ENCODE data around the gene ISY1. TPM values are rescaled to one million over a fixed set of nuclear protein-coding genes. Genes with fewer than 3 reads are reported as not detected.
"Not testable (repeated sequence)": the region's sequence is repeated elsewhere in the genome, so short reads cannot be mapped to it uniquely, and the experiment has no call there.

Gene ISY1
- 42.2 TPM for polyA plus RNA-seq (2013, experiment 1 of 2; ENCODE audit: insufficient read length)
- 46.8 TPM for polyA plus RNA-seq (2013, experiment 2 of 2; ENCODE audit: insufficient read length)

DNA sequence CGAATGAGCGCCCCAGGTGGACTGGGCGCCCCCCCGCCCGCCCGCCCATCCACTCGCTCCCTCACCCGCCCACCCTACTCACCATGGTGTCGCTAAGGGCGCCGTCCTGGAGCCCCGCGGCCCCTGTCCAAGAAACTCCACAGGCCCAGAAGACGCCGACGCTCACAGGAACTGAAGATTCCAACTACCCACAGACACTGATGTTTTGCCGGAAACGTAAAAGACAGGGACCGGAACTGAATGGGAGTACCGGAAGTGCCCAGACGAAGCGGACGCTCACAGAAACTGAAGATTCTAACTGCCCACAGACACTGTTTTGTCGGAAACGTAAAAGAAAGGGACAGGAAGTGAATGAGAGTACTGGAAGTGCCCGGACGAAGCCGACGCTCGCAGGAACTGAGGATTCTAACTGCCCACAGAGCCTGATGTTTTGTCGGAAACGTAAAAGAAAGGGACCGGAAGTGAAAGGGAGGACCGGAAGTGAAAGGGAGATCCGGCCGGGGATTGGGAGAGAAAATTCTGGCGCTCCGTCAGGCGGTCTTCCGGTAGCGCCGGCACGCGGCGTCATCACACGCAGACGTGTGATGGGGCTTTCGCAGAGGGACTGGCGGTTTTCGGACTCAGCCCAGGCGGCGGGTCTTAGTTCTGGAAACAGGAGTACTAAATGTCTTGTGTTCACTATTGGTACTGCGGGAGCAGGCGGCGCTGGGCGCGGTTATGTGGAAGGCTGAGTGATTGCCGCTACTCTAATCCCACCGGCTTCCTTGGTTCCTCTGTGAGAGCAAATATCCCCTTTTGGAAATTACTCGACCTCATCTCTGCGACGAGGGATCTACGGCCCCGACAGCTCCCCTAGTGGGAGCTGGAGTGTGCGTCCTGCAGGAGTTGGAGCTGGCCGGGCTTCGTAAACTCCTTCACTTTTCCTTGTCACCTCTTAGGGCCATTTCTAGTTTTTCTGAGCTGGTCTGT, at the start of gene ISY1:
Gene ISY1 (minus strand): TSS at position 173 of the 969 bp plus-strand sequence. CDS start 88 bp downstream, at position 85.
- DNase-seq, result peak; percentile 97

DNA sequence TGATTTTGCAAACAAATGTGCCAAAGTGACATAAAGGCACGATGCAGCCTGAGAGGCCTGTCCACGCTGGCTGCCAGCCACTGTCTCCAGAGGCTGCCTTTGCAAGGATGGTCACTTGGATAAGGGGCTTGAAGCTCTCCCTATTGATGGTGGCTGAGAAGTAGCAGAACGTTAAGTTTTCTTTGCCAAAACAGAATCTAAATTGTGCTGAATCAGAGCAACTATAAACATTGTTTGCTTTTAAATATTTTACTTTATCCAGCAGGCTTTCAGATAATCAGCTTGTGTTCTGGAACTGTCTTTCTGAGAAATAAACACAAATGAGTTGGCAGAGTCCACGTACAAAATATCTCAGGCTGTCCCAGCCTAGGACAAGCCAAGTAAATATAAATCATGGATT, 46.6 kb upstream of the ISY1 start:
- no peak for DNase-seq

DNA sequence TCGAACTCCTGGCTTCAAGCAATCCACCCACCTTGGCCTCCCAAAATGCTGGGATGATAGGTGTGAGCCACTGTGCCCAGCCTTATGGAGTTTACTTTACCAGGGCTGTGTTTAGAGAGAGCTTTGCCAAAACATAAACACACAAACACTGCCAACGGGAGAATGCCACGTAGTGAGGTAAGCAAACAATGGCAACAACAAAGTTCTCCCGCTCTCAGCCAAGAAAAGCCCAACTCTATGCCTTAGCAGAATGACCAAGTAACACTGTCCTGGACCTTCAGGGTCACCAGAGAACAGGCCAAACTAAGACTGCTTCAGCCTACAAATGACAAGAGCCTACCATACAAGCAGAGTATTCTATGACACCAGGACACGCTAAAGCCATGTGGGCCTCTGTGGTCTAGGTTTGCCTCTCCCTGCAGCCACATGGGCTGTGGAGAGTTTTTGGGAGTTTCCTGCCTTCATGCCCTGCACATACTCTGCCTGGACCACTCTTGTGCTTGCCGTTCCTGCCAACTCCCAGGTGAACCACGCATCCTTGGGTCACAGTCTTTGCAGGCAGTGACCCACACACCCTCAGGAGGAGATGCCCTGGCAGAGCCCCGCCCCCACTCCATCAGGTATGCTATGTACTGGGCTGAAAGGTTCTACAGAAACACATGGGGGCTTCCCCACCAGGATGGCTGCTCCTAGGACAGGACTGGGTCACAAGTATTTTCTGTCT, 44.4 kb upstream of the ISY1 start:
- no peak for DNase-seq

DNA sequence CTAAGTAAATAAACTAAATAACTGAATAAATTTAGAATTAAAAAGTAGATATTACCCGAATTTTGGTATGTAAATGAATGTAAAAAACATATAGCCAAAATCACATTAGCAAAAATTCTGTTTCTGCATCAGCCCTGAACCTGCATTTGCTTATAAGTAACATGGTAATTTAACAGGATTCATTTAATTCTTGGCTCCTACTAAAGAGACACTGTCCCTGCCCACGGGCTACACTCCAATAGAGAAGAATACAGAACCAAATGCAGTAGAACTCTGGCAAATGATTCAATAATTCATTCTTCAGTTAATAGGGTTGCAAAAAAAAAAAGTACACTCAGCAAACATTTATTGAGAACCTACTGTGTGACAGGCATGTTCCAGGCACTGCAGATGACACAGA, 43.6 kb upstream of the ISY1 start:
- no peak for DNase-seq

DNA sequence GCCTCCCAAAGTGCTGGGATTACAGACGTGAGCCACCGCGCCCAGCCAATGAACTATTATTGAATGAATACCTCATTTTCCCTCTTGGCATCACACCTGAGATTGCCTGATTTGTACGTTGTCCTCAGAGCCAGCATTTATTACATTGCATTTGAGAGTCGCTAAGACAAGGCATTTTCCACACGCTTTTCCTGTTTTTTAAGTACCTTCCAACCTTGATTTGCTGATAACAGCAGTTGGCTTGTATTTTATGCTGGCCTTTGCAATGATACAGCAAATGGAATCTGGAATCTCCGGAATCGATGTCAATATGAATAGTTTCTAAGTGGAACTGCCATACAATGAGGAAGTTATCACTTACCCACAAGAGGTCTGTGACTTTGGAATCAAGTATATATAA, 38.5 kb upstream of the ISY1 start:
- DNase-seq, result no peak

DNA sequence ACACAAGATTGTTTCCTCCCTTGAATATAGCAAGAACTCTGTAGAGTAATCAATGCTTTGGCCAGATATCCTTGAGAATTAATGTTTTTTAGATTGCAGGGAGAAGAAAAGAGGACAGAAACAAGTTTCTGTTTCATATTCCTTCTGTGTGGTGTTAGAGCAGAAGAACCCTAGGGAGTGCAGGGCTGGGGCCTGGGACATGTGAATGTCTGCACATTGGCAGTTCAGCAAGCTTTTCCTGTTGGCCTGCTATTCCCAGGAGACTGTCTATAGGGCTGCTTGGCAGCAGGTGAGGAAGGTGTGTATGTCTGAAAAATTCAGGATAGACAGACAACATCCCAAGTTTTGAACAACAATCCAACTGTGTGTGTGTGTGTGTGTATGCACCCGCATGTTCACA, 36.5 kb upstream of the ISY1 start:
- DNase-seq, result no peak

DNA sequence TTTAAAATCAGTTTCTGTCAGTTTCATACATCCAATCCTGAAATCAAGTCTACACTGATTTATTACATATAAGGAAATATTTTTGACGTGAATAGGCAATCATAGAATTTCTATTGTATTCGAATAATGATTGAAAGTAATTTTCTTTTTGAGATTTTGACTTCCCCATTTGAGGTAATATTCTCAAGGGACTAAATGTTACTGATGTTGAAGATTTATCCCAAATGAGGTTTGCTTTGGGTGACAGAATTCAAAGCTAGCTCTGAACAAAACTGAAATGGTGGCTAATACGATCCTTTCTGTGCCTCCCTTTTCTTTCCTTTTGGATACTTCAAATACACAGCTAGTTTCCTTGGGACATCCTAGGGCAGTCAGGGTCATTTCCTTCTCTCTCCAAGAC, 35.7 kb upstream of the ISY1 start:
- DNase-seq, result no peak

DNA sequence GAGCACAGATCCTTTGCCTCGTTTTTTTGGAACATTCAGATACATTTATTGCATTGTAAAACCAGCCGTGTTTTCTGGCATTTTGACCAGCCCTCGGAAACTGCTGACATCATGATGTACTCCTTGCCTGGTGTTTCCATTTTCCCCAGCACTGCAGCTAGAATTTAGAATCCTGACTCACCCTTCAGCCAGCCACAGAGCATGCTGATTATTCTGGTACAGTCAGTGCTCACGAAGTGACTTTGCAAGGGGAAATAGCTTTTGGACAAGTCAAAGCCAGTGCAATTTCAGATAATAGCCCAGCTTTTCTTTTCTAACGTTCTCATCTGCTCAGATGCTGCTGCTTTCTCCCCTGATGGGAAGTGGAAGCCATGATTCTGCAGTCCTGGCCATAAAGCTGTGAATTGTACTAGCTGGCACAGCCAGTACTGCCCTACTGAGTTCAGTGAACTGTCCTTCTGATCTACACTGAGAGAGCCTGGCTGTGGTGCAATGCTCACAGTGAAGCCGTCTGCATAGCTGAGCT, 34.9 kb upstream of the ISY1 start:
- DNase-seq, result peak; percentile 95

DNA sequence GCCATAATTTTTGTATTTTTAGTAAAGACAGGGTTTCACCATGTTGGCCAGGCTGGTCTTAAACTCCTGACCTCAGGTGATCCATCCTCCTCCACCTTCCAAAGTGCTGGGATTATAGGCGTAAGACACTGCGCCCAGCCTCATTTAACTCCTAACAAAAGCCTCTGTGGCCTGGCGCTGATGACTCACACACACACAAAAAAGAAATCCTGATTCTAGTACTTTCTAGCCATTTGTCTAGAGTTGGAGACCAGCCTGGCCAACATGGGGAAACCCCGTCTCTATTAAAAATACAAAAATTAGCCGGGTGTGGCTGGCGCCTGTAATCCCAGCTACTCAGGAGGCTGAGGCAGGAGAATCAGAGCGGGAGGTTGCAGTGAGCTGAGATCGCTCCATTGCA, 28.9 kb upstream of the ISY1 start:
- not testable (repeated sequence) for DNase-seq

DNA sequence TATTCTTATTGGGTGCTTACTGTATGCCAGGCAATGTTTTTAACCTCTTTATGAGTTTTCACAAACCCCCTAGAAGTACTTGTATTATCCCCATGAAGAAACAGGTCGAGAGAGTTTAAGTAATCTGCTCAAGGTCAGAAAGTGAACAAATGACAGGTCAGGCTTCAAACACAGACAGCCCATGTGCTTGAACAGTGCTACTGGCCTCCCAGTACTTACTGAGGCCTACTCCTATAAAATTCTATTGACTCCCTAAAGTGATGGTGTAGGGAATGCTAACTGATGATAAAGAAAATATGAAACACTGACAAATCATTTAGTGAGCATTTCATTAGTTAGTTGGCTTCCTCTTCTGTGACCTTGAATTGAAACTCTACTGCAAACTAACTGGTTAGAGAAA, 27.0 kb upstream of the ISY1 start:
- no peak for DNase-seq

DNA sequence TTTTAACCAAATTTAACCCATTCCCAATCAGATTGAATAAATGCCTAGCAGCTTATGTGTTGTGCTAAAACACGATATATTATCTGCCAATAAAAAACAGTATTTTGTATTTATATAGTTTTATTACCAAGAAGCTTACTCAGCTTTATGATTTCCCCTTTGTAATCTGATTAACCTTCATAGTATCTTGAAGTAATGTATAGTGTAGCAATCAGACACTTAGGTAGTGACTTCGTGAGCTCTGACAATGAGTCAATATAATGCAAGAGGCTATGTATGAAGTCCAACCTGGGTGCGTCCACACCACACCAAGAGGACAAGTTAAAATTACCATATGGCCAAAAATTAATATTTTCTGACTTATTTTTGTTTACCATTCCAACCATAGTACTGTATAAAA, 24.9 kb upstream of the ISY1 start:
- no peak for DNase-seq

DNA sequence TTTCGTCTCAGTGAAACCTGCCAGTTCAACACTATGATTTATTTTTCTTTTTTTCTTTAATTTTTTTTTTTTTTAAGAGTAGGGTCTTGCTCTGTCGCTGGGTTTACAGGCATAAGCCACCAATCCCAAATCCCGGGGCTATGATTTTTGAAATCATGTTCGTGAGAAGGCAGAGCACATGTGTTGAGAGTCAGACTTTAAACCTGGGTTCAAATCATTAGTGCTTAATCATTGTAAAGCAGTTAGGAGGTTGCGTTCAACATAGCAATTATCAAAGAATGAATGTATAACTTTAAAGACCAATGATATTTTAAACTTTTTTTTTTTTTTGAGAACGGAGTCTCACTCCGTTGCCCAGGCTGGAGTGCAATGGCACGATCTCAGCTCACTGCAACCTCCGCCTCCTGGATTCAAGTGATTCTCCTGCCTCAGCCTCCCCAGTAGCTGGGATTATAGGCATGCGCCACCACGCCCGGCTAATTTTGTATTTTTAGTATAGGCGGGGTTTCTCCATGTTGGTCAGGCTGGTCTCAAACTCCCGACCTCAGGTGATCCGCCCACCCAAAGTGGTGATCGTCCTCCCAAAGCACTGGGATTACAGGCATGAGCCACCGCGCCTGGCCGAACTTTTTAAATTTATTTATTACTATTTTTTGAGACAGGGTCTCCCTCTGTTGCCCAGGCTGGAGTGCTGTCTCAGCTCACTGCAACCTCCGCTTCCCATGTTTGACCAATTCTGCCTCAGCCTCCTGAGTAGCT, 24.1 kb upstream of the ISY1 start:
- DNase-seq, result not testable (repeated sequence)

DNA sequence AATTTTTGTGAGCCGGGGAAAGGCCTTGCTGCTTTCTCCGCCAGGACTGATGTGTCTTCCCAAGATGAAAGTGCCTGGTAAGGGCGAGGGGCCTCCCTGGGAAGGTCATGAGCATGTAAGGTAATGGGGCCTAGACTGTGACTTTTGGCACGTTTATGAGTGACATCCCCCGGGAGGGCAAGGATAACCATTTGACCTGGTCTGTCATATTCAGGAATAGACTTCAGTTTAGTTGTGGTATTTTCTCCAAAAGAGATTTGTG, 23.5 kb upstream of the ISY1 start:
- DNase-seq, result peak; percentile 20

DNA sequence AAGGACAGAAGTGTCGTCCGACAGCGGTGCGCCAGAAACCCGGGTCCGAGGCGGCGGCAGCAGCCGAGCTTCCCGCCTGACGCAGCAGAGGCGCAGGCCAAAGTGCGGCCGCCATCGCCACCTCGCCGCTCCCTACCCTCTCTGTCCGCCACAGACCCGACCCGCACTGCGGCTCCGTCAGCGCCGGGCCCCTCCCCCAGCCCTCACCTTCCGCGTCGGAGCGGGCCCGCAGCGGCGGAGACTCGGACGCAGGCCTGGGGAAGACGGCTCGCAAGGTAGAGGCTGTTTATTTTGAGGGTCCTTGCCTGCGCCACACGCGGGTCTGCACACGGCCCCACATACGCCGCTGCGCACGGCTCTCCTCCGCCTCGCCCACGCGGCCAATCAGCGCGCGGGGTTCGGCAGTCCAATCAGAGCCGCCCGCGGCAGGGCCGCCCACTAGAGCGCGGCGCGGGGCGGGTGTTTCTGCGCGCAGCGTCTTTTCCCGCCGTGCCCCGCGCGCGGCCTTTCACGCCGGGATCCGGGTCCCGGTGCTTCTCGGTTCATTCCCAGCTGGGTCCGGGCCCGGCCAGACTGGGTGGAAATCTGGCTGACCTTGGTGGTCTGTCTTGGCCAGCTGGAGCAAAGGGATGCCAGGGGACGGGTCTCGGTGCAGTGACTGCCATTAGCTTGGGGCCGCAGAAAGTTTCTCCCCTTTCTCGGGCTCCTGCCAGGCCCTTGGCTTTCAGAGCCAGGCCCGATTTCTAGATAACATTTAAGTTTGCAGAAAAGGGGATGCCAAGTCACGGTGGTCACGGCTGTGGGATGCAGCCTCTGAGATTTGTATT, 22.9 kb upstream of the ISY1 start, which contains the start of gene CNBP:
Gene CNBP (minus strand): TSS at position 328 of the 827 bp plus-strand sequence. CDS start 12,139 bp downstream, outside the sequence.
- peak; percentile 95 for DNase-seq

DNA sequence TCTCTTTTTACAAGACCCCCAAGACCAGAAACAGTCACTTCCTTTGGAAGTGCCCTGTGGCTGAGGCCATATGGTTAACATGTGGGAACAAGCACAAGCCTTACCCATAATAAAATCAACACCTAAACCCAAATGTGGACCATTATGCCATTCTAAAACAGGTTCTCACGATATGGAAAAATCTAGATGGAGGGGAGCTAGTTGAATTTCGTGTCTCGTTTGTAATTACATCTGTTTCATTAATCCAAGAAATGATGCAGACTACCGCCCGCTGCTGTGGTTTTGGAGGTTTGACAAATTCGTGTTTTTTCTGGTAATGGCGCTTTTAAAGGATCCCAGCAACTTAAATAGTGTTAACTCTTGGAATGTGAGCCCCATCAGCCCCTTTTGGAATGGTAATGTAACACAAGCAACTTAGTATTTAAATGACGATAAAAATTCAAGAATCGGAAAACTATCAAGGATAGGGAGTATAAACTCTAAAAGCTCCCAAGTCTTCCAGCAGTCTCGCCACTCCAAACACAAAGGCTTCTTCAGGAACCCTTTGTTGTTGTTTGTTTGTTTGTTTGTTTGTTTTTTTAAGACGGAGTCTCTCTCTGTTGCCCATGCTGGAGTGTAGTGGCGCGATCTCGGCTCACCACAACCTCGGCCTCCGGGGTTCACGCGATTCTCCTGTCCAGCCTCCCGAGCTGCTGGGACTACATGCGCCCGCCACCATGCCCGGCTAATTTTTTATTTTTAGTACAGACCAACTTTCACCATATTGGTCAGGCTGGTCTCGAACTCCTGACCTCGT, 21.7 kb upstream of the ISY1 start:
- DNase-seq, result peak; percentile 59

DNA sequence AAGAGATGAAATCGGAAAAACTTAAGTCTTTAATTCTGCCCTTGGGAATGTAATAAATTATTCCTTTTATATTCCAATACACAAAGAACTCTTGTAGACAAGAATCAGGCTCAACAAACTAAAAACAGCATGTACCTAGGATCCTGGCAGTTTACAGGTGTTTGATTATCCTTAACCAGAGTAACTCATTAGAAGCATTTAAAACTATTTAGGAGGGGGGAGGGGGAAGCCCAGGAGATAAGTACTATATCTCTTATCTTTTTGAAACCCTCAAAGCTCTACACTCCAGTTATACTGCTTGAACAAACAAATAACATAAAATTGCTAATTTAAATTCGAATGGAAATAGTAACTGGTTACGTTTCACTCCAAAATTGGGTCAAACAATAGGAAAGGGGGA, 21.0 kb upstream of the ISY1 start:
- no peak for DNase-seq

DNA sequence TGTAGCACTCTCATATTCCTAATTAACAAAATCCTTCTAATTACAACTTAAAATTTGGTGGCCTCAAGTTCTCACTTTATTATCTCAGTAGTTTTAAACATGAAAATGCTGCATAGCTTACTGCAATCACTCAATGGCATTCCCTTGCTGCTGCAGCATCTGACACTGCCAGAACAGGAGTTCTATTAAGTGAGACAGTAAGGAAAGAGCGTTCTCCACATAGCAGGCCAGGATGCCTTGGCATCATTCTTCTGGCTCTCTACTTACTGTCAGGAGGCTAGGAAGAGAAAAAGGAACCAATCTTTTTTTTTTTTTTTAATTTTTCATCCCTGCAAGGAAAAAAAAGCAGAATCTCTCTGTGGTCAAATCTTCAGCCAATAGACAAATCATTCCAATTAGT, 19.6 kb upstream of the ISY1 start:
- DNase-seq, result no peak

DNA sequence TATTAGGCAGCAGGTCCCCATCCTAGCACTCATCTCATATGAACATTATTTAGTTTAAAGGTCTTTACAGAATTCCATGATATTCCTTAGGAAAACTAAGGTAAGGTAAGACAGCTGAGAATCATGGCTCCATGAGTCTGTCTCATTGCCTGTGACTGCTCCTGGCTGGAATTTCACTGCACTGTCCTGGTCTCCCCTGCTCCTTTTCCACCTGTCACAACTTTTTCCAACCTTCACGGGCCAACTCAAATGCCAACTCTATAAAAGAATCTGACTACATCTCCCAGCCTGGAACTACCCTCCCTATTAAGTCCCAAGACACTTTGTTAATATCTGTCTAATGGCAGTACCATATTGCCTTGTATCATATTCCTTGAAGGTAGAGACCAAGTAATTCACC, 15.2 kb upstream of the ISY1 start:
- DNase-seq, result no peak

DNA sequence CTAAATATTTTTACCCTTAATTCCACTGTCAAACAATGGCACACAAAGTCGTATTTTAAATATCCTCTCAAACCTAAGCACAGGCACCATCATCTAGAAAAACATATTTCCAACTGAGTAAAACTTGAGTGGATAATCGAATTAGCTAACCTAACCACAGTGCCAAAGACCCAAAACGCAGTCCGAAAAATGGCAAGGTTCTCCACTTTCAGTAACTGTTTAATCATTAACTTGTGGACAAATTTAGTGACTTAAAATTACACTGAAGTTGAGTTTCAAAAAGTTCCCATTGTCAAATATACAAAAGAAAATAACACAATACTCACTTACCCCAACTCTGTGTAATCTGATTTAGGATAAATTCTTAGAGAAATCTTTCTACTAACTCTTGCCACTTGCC, 12.9 kb upstream of the ISY1 start:
- DNase-seq, result no peak

DNA sequence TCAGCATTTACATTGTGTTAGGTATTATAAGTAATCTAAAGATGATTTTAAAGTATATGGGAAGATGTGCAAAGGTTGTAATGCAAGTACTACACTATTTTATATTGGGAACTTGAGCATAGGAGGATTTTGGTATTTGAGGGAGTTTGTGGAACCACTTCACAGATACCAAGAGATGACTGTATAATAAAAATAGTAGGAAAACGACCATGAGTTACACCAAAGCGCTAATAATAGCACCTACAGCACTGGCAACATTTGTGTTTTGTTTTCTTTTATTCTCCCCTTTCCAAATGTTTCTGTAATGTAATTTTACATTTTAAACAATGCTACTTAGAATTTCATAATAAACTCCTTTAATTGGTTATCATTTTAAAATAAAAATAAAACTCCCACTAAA, 12.3 kb upstream of the ISY1 start:
- no peak for DNase-seq

All from fibroblast of skin of abdomen (primary cell).